ENCODE data around the gene SYTL1. TPM values are rescaled to one million over a fixed set of nuclear protein-coding genes. Genes with fewer than 3 reads are reported as not detected.

The SYTL1 gene
- total and polyA plus RNA-seq, 5 donors from 2014 or later, result 91.0 to 191 (median 122) TPM

DNA sequence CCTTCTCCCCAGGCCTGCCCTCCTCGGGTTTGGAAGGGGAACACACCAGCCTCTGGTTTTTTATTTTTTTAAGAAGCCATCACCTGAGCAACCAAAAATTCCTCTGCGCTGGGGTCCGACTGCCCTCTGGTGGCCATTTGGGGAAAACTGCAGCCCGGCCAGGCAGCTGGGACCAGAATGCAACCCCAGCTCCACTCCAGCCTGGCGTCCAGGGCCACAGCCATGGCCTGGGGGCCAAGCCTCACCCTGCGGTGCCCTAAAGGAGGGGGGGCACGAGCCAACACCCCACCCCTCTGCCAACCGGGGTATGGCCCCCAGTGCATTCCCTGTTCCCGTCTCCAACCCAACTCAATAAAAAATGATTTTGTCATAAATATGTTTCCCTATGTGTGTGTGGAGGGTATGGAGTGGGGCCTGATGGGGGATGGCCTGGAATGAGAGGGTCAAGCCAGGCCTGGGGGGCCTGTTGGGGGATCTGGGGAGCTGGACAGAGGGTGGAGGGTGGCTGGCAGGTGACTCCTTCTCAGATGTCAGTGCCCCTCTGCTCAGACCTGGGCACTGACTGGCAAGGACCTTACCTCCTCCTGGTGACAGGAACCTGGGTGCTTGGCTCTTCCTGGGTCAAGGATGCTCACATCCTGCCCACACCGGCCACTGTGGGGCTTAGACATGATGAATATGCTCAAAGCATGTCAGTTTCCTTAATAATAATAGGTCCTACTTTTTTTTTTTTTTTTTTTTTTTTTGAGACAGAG is 53.8 kb downstream of the SYTL1 start:
- Histone ChIP-seq H3K4me1 (ENCODE audit: control insufficient read depth, insufficient read depth, low read length, poor library complexity, severe bottlenecking) (peaks cover 25% of the 10 kb centered on the region), H3K4me3 (ENCODE audit: low read depth, low read length) (no peak overlapping the region), H3K27ac (ENCODE audit: insufficient read depth, low read length, poor library complexity, severe bottlenecking) (no peak overlapping the region), H3K9me3 (ENCODE audit: control insufficient read depth in 2 of 2, low read length in 2 of 2) (no peaks in the 10 kb centered on the region), H3K36me3 (ENCODE audit: control insufficient read depth, insufficient read depth, low read length) (no peaks in the 10 kb centered on the region), H3K27me3 (ENCODE audit: control insufficient read depth, insufficient read depth, low read length) (no peaks in the 10 kb centered on the region)
- no peaks in the 10 kb centered on the region for H3K36me3 Mint-ChIP-seq
- peaks cover 0 to 33% (median 18%) of the 10 kb centered on the region in 4 donors for H3K4me1 Mint-ChIP-seq
- ATAC-seq (ENCODE audit: low read depth in 2 of 2) (peak; percentile 26 to 29), DNase-seq (peak; percentile 70 to 84 (median 77))
- peaks cover 12% of the 10 kb centered on the region for H3K27me3 Mint-ChIP-seq
- H3K4me3 Mint-ChIP-seq, result peak overlapping the region in 3 of 4 donors; percentile 3 to 66 (median 30)
- H3K9me3 Mint-ChIP-seq, result peaks cover 0 to 1% (median 0%) of the 10 kb centered on the region in 7 donors
- H3K27ac Mint-ChIP-seq, result peak overlapping the region; percentile 12 to 46 (median 17)

DNA sequence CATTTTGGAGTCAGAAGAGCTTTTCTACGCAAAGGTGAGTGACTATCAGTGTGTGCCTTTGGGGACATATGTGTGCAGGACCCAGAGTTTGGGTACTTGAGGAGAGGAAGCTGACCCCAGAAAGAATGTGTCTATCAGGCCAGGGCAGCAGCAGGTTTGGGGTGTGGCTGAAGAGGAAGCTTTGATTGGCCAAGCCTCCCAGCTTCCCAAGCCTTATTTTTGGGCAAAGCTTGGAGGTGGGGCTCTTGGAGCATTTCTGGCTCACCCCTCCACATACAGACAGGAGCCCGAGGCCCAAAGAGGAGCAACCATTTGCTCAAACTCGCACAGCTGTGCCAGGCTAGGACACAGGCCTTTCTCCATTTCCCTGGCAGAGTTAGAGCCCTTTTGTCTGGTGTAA is 55.3 kb downstream of the SYTL1 start:
- Mint-ChIP-seq H3K27ac (peak overlapping the region in 1 of 3 donors; percentile 20), H3K4me3 (no peak overlapping the region), H3K27me3 (peaks cover 4% of the 10 kb centered on the region), H3K36me3 (no peaks in the 10 kb centered on the region), H3K4me1 (peaks cover 0 to 30% (median 14%) of the 10 kb centered on the region in 4 donors), H3K9me3 (no peaks in the 10 kb centered on the region)
- no peak for ATAC-seq (ENCODE audit: low read depth in 2 of 2)
- Histone ChIP-seq H3K27ac (ENCODE audit: insufficient read depth, low read length, poor library complexity, severe bottlenecking) (no peak overlapping the region), H3K36me3 (ENCODE audit: control insufficient read depth, insufficient read depth, low read length) (no peaks in the 10 kb centered on the region), H3K27me3 (ENCODE audit: control insufficient read depth, insufficient read depth, low read length) (no peaks in the 10 kb centered on the region), H3K9me3 (ENCODE audit: control insufficient read depth in 2 of 2, low read length in 2 of 2) (no peaks in the 10 kb centered on the region), H3K4me1 (ENCODE audit: control insufficient read depth, insufficient read depth, low read length, poor library complexity, severe bottlenecking) (peaks cover 16% of the 10 kb centered on the region), H3K4me3 (ENCODE audit: low read depth, low read length) (no peak overlapping the region)
- DNase-seq, result no peak

DNA sequence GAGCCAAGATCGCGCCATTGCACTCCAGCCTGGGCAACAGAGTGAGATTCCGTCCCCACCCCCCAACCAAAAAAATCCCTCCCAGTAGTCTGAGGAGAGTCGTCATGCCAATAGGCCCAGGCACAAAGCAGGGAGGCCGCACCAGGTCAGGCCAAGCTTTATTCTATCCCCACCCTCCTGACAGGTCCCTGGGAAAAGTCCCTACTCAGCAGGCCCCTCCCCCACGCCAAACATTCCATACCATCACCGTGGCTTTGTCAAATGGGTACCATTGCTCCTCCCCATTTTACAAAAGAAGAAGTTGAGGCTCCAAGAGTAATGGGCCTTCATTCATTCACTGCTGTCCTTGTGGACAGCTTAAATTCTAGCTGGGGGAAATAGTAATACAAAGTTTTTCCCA is 55.9 kb downstream of the SYTL1 start:
- no peak for ATAC-seq (ENCODE audit: low read depth in 2 of 2)
- DNase-seq, result no peak
- Mint-ChIP-seq H3K4me3 (peak overlapping the region in 1 of 4 donors; percentile 10), H3K4me1 (peaks cover 0 to 33% (median 11%) of the 10 kb centered on the region in 4 donors), H3K9me3 (no peaks in the 10 kb centered on the region), H3K36me3 (no peaks in the 10 kb centered on the region), H3K27ac (peak overlapping the region in 2 of 3 donors; percentile 64), H3K27me3 (no peaks in the 10 kb centered on the region)
- Histone ChIP-seq H3K27me3 (ENCODE audit: control insufficient read depth, insufficient read depth, low read length) (no peaks in the 10 kb centered on the region), H3K4me1 (ENCODE audit: control insufficient read depth, insufficient read depth, low read length, poor library complexity, severe bottlenecking) (peaks cover 11% of the 10 kb centered on the region), H3K36me3 (ENCODE audit: control insufficient read depth, insufficient read depth, low read length) (no peaks in the 10 kb centered on the region), H3K9me3 (ENCODE audit: control insufficient read depth in 2 of 2, low read length in 2 of 2) (no peaks in the 10 kb centered on the region), H3K4me3 (ENCODE audit: low read depth, low read length) (no peak overlapping the region), H3K27ac (ENCODE audit: insufficient read depth, low read length, poor library complexity, severe bottlenecking) (no peak overlapping the region)

DNA sequence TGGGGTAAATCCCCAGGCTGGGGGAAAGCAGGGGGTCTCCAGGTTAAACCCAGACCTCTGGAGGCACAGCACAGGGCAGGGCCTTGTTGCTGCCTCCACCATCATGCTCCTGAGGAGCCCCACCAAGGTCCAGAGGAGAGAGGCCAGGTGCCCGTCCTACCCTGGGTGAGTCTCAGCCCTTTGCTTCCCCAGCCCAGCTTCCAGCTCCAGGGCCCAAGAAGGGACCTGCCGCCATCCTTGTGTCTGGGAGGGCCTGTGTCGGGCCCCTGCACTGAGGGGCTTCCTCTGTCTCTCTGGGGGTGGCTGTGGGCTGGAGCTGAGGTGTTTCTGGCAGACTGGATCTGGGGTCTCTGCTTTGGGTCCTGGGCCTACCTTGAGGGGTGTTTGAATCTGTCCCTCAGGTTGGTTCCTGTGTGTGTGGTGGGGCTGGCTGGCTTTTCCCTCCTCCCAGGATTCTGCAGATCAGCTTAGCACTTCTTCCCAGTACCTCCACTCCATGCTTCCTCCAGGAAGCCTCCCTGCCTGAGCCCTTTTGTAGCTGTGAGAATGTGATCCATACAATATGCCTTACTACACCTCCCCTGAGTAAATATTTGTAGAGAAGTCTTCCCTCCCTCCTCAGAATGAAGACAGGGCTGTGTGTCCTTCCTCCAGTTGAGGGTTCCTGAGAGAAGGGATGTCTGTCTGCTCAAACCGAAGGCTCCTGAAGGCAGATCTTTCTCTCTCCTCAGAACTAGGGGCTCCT is 56.8 kb downstream of the SYTL1 start:
- Histone ChIP-seq H3K4me3 (ENCODE audit: low read depth, low read length) (no peak overlapping the region), H3K9me3 (ENCODE audit: control insufficient read depth in 2 of 2, low read length in 2 of 2) (no peaks in the 10 kb centered on the region), H3K27ac (ENCODE audit: insufficient read depth, low read length, poor library complexity, severe bottlenecking) (no peak overlapping the region), H3K4me1 (ENCODE audit: control insufficient read depth, insufficient read depth, low read length, poor library complexity, severe bottlenecking) (peaks cover 14% of the 10 kb centered on the region), H3K36me3 (ENCODE audit: control insufficient read depth, insufficient read depth, low read length) (no peaks in the 10 kb centered on the region), H3K27me3 (ENCODE audit: control insufficient read depth, insufficient read depth, low read length) (no peaks in the 10 kb centered on the region)
- no peak for DNase-seq
- Mint-ChIP-seq H3K36me3 (no peaks in the 10 kb centered on the region), H3K4me1 (peaks cover 0 to 36% (median 12%) of the 10 kb centered on the region in 4 donors), H3K9me3 (no peaks in the 10 kb centered on the region), H3K4me3 (no peak overlapping the region), H3K27ac (peak overlapping the region; percentile 56 to 86 (median 65)), H3K27me3 (no peaks in the 10 kb centered on the region)
- no peak for ATAC-seq (ENCODE audit: low read depth in 2 of 2)

DNA sequence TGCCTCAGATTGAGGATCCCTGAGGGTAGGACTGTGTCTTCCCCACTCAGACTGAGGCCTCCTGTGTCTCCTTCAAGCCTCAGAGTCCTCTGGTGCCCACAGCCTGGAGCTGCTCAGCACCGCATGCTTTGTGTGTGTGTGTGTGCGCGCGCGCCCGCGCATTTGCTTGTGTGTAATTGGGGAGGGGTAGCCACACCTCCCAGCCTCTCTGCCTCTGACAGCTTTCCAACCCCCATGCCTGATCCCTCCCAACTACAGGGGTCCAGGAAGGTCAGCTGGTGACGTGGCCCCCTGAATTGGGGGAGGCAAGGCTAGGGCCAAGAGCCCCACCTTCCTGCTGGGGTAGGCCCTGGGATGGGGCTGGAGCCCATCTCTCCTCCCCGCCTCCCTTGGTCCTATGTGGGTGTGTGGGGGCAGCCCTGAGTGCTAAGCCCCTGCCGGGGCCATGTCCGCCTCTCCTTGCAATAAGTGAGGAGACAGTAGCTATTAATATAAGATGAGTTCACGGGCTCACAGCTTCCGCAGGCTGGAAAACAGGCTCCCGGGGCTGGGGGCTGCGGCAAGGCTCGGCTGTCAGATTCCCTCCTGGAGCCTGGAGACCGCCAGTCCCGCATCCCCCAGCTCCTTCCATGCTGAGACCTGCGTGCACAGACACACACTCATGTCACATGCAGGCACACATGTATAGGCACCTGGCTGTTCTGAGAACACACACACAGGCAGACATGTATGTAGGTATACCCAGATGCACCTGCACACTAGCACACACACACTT is 57.6 kb downstream of the SYTL1 start:
- Histone ChIP-seq H3K27me3 (ENCODE audit: control insufficient read depth, insufficient read depth, low read length) (no peaks in the 10 kb centered on the region), H3K4me1 (ENCODE audit: control insufficient read depth, insufficient read depth, low read length, poor library complexity, severe bottlenecking) (peaks cover 14% of the 10 kb centered on the region), H3K27ac (ENCODE audit: insufficient read depth, low read length, poor library complexity, severe bottlenecking) (no peak overlapping the region), H3K9me3 (ENCODE audit: control insufficient read depth in 2 of 2, low read length in 2 of 2) (no peaks in the 10 kb centered on the region), H3K4me3 (ENCODE audit: low read depth, low read length) (no peak overlapping the region), H3K36me3 (ENCODE audit: control insufficient read depth, insufficient read depth, low read length) (no peaks in the 10 kb centered on the region)
- H3K4me1 Mint-ChIP-seq, result peaks cover 0 to 43% (median 17%) of the 10 kb centered on the region in 4 donors
- DNase-seq (no peak), ATAC-seq (ENCODE audit: low read depth in 2 of 2) (no peak)
- no peak overlapping the region for H3K4me3 Mint-ChIP-seq
- H3K9me3 Mint-ChIP-seq, result no peaks in the 10 kb centered on the region
- H3K36me3 Mint-ChIP-seq, result no peaks in the 10 kb centered on the region
- peak overlapping the region in 1 of 3 donors; percentile 56 for H3K27ac Mint-ChIP-seq
- no peaks in the 10 kb centered on the region for H3K27me3 Mint-ChIP-seq

DNA sequence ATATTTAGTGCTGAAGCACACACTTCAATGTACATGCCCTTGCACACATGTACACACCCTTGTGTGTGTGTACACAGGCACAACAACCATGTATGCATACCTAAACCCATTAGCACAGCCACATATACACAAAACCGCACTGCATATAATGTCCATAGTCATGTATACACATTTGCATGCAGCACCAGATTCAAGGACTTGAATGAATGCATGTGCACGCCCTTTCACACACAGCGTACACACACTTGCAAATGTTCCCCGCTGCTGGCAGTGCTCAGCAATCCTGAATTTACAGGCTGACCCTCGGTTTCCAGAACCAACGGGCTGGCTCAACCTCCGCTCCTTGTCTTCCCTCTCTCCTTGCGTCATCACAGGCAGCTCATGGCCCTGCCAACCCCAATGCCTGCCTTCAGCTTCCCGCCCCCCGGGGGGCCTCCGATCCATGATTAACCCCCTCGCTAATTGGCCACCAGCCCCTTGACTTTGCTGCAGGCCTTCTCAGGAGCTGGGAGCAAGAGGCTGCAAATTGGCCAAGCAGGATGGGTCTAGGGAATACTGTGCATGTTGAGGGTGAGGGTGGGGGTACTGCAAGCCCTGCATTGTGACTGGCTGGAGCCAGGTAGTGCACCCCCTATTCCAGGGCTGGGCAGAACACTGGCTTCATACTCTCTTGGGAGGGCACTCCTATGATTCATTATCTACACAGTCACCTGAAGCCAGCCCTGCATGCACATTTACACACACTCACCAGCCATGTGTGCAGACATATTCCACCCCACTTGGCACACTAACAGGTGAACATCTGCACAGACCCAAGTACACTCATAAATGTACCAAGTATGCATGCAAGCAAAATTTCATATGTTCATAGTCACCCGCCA is 58.5 kb downstream of the SYTL1 start:
- Histone ChIP-seq H3K9me3 (ENCODE audit: control insufficient read depth in 2 of 2, low read length in 2 of 2) (no peaks in the 10 kb centered on the region), H3K27ac (ENCODE audit: insufficient read depth, low read length, poor library complexity, severe bottlenecking) (no peak overlapping the region), H3K27me3 (ENCODE audit: control insufficient read depth, insufficient read depth, low read length) (no peaks in the 10 kb centered on the region), H3K36me3 (ENCODE audit: control insufficient read depth, insufficient read depth, low read length) (peaks cover 5% of the 10 kb centered on the region), H3K4me1 (ENCODE audit: control insufficient read depth, insufficient read depth, low read length, poor library complexity, severe bottlenecking) (peaks cover 10% of the 10 kb centered on the region), H3K4me3 (ENCODE audit: low read depth, low read length) (no peak overlapping the region)
- Mint-ChIP-seq H3K4me3 (peak overlapping the region in 1 of 4 donors; percentile 30), H3K27me3 (no peaks in the 10 kb centered on the region), H3K36me3 (no peaks in the 10 kb centered on the region), H3K4me1 (peaks cover 0 to 37% (median 11%) of the 10 kb centered on the region in 4 donors), H3K27ac (no peak overlapping the region), H3K9me3 (no peaks in the 10 kb centered on the region)
- no peak for ATAC-seq (ENCODE audit: low read depth in 2 of 2)
- DNase-seq, result no peak

DNA sequence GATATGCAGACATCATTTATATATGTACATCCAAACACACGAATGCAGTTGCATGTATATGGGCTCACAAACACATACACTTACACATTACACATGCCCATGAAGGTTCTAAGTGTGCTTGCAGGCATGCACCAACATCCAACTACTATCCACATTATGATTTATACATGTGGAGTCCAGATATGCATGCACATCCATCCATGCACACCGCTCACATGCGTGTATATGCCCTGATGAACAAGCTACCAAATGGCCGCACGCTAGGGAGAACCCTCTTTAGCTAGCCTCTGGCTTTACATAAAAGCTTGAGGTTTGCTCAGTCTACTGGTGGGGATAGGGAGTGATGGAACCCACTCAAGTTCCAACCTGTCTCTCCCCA is 59.1 kb downstream of the SYTL1 start:
- Histone ChIP-seq H3K9me3 (ENCODE audit: control insufficient read depth in 2 of 2, low read length in 2 of 2) (no peaks in the 10 kb centered on the region), H3K27me3 (ENCODE audit: control insufficient read depth, insufficient read depth, low read length) (no peaks in the 10 kb centered on the region), H3K36me3 (ENCODE audit: control insufficient read depth, insufficient read depth, low read length) (peaks cover 8% of the 10 kb centered on the region), H3K4me1 (ENCODE audit: control insufficient read depth, insufficient read depth, low read length, poor library complexity, severe bottlenecking) (peaks cover 7% of the 10 kb centered on the region), H3K27ac (ENCODE audit: insufficient read depth, low read length, poor library complexity, severe bottlenecking) (no peak overlapping the region), H3K4me3 (ENCODE audit: low read depth, low read length) (no peak overlapping the region)
- H3K9me3 Mint-ChIP-seq, result no peaks in the 10 kb centered on the region
- H3K27me3 Mint-ChIP-seq, result no peaks in the 10 kb centered on the region
- no peak for ATAC-seq (ENCODE audit: low read depth in 2 of 2)
- H3K4me1 Mint-ChIP-seq, result peaks cover 0 to 35% (median 10%) of the 10 kb centered on the region in 4 donors
- no peaks in the 10 kb centered on the region for H3K36me3 Mint-ChIP-seq
- H3K27ac Mint-ChIP-seq, result no peak overlapping the region
- peak overlapping the region in 1 of 4 donors; percentile 30 for H3K4me3 Mint-ChIP-seq
- DNase-seq, result no peak

Data from CD4-positive, CD25-positive, alpha-beta regulatory T cell (primary cell).